HG03378 (cell line): Measurements from ENCODE around the gene LSM10.

Experiments
- ATAC-seq: cut with Tn5 transposase; IDR thresholded peaks from one replicate; pipeline ENCODE4 v1.9.1; 2021; ENCODE audit warnings: mild to moderate bottlenecking, moderate library complexity; ENCODE audit not compliant: unreplicated experiment

LSM10 gene

GRCh38 chr1:36354486-36354885 lies 43.2 kb downstream of the LSM10 start:
- ATAC-seq: no peak

GRCh38 chr1:36352910-36353878 lies 44.5 kb downstream of the LSM10 start:
- ATAC-seq: no peak

GRCh38 chr1:36352125-36352909 lies 45.4 kb downstream of the LSM10 start:
- no peak for ATAC-seq

DNA sequence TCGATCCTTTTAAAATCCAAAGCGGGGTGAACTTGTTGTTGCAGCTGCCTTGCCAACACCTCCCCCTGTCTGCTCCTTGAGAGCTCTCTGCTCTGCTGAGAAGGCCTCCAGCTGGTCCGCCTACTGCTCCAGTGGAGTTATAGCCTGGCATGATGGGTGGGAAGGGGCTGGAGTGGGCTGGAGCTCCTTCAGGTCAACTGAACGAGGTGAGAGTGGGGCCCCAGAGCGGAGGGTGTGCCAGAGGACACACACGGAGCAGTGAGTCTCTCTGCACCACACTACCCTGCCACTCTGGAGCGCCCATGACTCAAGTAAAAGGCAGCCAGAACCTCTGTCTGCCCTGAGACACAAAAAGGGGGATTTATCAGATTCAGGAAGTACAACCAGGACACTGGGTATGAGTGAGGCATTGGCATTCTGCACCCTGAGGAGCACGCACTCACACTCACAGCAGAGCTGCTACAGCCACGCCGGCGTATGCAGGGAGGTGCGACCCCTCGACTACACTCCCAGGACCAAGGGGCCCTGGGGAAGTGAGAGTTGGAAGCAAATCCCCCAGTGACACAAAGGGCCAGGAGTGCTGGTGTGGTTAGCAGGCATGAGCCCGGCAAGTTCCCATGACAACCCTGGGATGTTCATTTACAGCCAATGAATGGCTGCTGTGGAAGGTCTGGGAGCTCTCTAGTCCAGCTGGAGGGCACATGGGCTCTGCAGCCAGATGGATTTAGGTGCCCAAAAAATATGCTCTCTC lies 46.3 kb downstream of the LSM10 start:
- ATAC-seq: no peak

DNA sequence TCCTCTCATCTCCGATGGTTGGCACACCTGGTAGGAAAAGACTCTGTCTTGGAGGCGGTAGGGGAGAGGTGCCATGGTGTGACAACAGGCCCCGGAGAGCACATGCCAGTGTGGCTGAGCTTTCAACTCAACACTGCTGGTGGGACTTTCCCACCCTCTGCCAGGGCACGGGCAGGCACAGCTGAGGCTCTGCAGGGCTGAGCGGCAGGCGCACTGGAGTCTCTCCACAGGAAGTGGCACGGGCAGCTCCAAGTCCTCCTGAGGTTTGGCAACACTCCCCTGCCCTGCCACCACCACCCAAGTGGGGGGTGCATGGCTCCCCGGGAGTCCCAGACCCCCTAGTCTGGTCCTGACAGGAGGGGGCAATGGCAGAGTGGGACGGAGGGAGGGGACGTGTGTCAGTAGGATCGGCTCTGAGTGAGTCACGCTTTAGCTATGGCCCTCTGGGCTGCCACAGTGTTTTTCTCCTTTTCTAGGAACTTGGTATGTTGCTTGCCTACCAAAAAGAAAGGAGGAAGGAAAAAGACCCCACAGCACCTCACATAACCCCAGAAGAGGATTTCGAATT lies 47.0 kb downstream of the LSM10 start:
- ATAC-seq: no peak

GRCh38 chr1:36349839-36350238 lies 47.9 kb downstream of the LSM10 start:
- no peak for ATAC-seq

GRCh38 chr1:36349241-36349671 lies 48.5 kb downstream of the LSM10 start:
- peak; percentile 49 for ATAC-seq

GRCh38 chr1:36346741-36347370 lies 50.9 kb downstream of the LSM10 start:
- no peak for ATAC-seq

- no peak for ATAC-seq
Observed at GRCh38 chr1:36345353-36345752, 52.4 kb downstream of the LSM10 start.

DNA sequence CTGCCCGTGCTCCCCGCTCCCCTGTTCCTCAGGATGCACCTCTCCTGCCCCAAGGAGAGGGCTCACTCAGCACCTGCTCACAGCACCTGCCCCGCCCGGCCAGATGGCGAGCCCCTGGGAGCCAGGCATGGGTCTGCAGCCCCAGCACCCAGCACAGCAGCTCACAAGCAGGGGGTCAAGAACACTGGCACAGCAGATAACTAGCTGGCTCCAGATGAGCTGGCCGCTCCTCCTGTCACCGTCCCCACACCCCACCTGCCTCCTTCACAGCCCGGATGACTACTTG lies 53.4 kb downstream of the LSM10 start:
- ATAC-seq: no peak

DNA sequence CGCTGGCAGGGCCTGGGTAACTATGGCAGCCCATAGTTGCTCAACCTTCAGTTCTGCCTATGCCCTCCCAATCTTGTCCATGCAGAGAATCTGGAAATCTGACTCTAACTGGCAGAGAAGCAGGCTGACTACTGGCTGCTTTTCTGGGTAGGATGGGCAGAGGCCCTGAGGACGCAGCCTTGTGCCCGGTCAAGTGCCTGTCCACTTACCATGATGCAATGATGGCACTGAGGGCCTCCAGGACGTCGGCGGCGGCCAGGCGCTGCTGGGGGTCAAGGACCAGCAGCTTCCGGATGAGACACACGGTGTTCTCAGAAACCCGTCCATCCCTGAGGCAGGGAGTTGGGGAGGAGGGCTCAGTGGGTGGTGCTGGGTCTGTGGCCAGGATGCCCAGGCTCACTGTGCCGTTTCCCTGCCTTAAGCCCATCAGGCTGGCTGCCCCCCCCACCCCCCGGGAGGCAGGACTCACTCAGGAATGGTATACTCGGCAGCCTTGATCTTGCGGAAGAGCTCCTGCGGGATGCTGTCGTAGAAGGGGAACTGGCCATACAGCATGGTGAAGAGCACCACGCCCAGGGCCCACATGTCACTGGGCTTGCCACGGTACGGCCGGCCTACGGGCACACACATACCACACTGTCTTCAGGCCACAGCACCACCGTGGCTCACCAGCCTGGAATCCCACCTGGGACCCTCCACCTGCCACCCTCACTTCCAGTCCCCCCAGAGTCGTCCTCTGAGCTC lies 53.9 kb downstream of the LSM10 start:
- ATAC-seq: no peak
